Common myeloid progenitor, CD34-positive (primary cell): ENCODE data around the gene FMNL2.

Source experiments
- CTCF ChIA-PET: fragments of 350-600 bp; sonication (Branson Sonifier 250); formaldehyde crosslinking; loops from one replicate; lab custom pipeline; 2021; ENCODE audit warnings: antibody characterized with exemption; lab: Charles Lee
- POLR2A ChIA-PET: fragments of 350-600 bp; sonication (Branson Sonifier 250); formaldehyde crosslinking; loops from one replicate; lab custom pipeline; 2021; ENCODE audit warnings: antibody characterized with exemption; lab: Charles Lee
- DNase-seq, 3 donors: peaks; one replicate each; pipeline versions ENCODE4 v3.0.0 to v3.0.0-alpha.2; 2013
- H3K27ac ChIP-seq, 2 experiments: 1 replicate in 1 of 2; 2 replicates in 1 of 2; pipeline ENCODE4 v1.7.0; 2013; ENCODE audit warnings: inconsistent platforms in 2 of 2, low read length in 2 of 2, mild to moderate bottlenecking in 2 of 2, low read depth in 1 of 2, moderate library complexity in 1 of 2; ENCODE audit not compliant: severe bottlenecking in 2 of 2, insufficient read depth in 1 of 2, poor library complexity in 1 of 2
- H3K27me3 ChIP-seq, 5 experiments: replicated peaks in 2 of 5; 1 replicate in 3 of 5; 2 replicates in 2 of 5; pipeline versions ENCODE4 v1.6.1 to v1.7.0; 2013; ENCODE audit warnings: low read length in 4 of 5, mild to moderate bottlenecking in 2 of 5, moderate library complexity in 2 of 5, inconsistent platforms in 1 of 5; ENCODE audit not compliant: insufficient read depth in 5 of 5, control insufficient read depth in 4 of 5
- H3K36me3 ChIP-seq, 4 experiments: 1 replicate in 2 of 4; 2 replicates in 2 of 4; pipeline versions ENCODE4 v1.6.1 to v1.7.0; 2013; ENCODE audit warnings: low read length in 3 of 4, control low read depth in 1 of 4, mild to moderate bottlenecking in 1 of 4; ENCODE audit not compliant: control insufficient read depth in 4 of 4, insufficient read depth in 4 of 4
- H3K4me1 ChIP-seq, 4 experiments: 1 replicate in 3 of 4; 2 replicates in 1 of 4; pipeline versions ENCODE4 v1.6.1 to v1.7.1; 2013; ENCODE audit warnings: low read length in 3 of 4, mild to moderate bottlenecking in 3 of 4, control low read depth in 1 of 4, inconsistent platforms in 1 of 4, moderate library complexity in 1 of 4; ENCODE audit not compliant: control insufficient read depth in 4 of 4, insufficient read depth in 4 of 4; ENCODE audit errors: control extremely low read depth in 1 of 4
- H3K4me3 ChIP-seq, 7 experiments: 1 replicate in 4 of 7; 2 replicates in 3 of 7; pipeline versions ENCODE4 v1.5.1 to v1.7.0; 2013; ENCODE audit warnings: mild to moderate bottlenecking in 7 of 7, low read length in 6 of 7, moderate library complexity in 6 of 7, inconsistent platforms in 2 of 7, low read depth in 2 of 7, control low read depth in 1 of 7; ENCODE audit not compliant: insufficient read depth in 4 of 7, control insufficient read depth in 1 of 7; ENCODE audit errors: extremely low read depth in 1 of 7
- H3K9me3 ChIP-seq, 5 experiments: 1 replicate in 4 of 5; 2 replicates in 1 of 5; pipeline versions ENCODE4 v1.6.1 to v1.7.1; 2013; ENCODE audit warnings: low read length in 4 of 5, mild to moderate bottlenecking in 2 of 5, inconsistent platforms in 1 of 5, low read depth in 1 of 5, moderate library complexity in 1 of 5; ENCODE audit not compliant: control insufficient read depth in 4 of 5, insufficient read depth in 2 of 5; ENCODE audit errors: control extremely low read depth in 1 of 5
- WGBS: methylation state at CpG from one replicate; pipeline ENCODE4 v1.1.5; 2013; ENCODE audit not compliant: insufficient coverage; 5-methylcytosine and 5-hydroxymethylcytosine counted together

Gene FMNL2

GRCh38 chr2:152391318-152391717 lies 56.3 kb downstream of the FMNL2 start:
- H3K36me3 ChIP-seq: no peaks in the 10 kb centered on the region
- ChIA-PET CTCF (no interaction called here), POLR2A (no interaction called here)
- peaks cover 0 to 1% (median 0%) of the 10 kb centered on the region in 5 experiments for H3K9me3 ChIP-seq
- H3K27me3 ChIP-seq: no peaks in the 10 kb centered on the region
- no peak overlapping the region for H3K4me3 ChIP-seq
- H3K4me1 ChIP-seq: no peaks in the 10 kb centered on the region
- 100% methylated on average over 1 of the region's 2 CpGs for WGBS
- H3K27ac ChIP-seq: no peak overlapping the region
- no peak for DNase-seq

- H3K4me1 ChIP-seq: no peaks in the 10 kb centered on the region
- ChIA-PET POLR2A (no interaction called here), CTCF (interaction anchor here (2.4 kb wide), 1 partner anchor 12 kb away, joined by 6 read pairs; no protein-coding TSS in a partner anchor)
- no peaks in the 10 kb centered on the region for H3K36me3 ChIP-seq
- no peak for DNase-seq
- no peak overlapping the region for H3K27ac ChIP-seq
- peaks cover 0 to 1% (median 0%) of the 10 kb centered on the region in 5 experiments for H3K9me3 ChIP-seq
- 100% methylated on average over 1 of the region's 1 CpG for WGBS
- H3K4me3 ChIP-seq: no peak overlapping the region
- H3K27me3 ChIP-seq: no peaks in the 10 kb centered on the region
These were observed 58.4 kb downstream of the FMNL2 start for GRCh38 chr2:152393377-152393776.

- DNase-seq: no peak
- H3K36me3 ChIP-seq: no peaks in the 10 kb centered on the region
- no peaks in the 10 kb centered on the region for H3K27me3 ChIP-seq
- H3K27ac ChIP-seq: no peak overlapping the region
- no peaks in the 10 kb centered on the region for H3K9me3 ChIP-seq
- ChIA-PET CTCF (interaction anchor here (1.2 to 2.4 kb wide), 2 partner anchors 8 to 11 kb away, joined by 3 to 6 read pairs; no protein-coding TSS in a partner anchor), POLR2A (no interaction called here)
- no peaks in the 10 kb centered on the region for H3K4me1 ChIP-seq
- H3K4me3 ChIP-seq: no peak overlapping the region
These were observed 59.4 kb downstream of the FMNL2 start for GRCh38 chr2:152394326-152394725.

- H3K36me3 ChIP-seq: no peaks in the 10 kb centered on the region
- no peaks in the 10 kb centered on the region for H3K9me3 ChIP-seq
- DNase-seq: no peak
- H3K27ac ChIP-seq: no peak overlapping the region
- ChIA-PET POLR2A (no interaction called here), CTCF (interaction anchor here (1.2 to 2.4 kb wide), 2 partner anchors 9 to 10 kb away, joined by 3 to 6 read pairs; no protein-coding TSS in a partner anchor)
- WGBS: no CpG with 5 or more reads among the region's 2 CpGs
- no peaks in the 10 kb centered on the region for H3K4me1 ChIP-seq
- no peak overlapping the region for H3K4me3 ChIP-seq
- H3K27me3 ChIP-seq: no peaks in the 10 kb centered on the region
These were observed 60.1 kb downstream of the FMNL2 start for GRCh38 chr2:152395103-152395502.

- ChIA-PET POLR2A (no interaction called here), CTCF (interaction anchor here (1.2 to 2.4 kb wide), 2 partner anchors 10 kb away, joined by 3 to 6 read pairs; no protein-coding TSS in a partner anchor)
- H3K36me3 ChIP-seq: no peaks in the 10 kb centered on the region
- no peaks in the 10 kb centered on the region for H3K4me1 ChIP-seq
- no peak overlapping the region for H3K4me3 ChIP-seq
- no peaks in the 10 kb centered on the region for H3K9me3 ChIP-seq
- H3K27me3 ChIP-seq: no peaks in the 10 kb centered on the region
- DNase-seq: no peak
- WGBS: no CpG with 5 or more reads among the region's 6 CpGs
- H3K27ac ChIP-seq: no peak overlapping the region
These were observed 60.6 kb downstream of the FMNL2 start for GRCh38 chr2:152395572-152395971.

- Histone ChIP-seq H3K9me3 (no peaks in the 10 kb centered on the region), H3K4me3 (no peak overlapping the region), H3K36me3 (no peaks in the 10 kb centered on the region), H3K27ac (no peak overlapping the region), H3K27me3 (no peaks in the 10 kb centered on the region), H3K4me1 (peaks cover 0 to 2% (median 0%) of the 10 kb centered on the region in 4 experiments)
- 90% methylated on average over 2 of the region's 4 CpGs for WGBS
- ChIA-PET POLR2A (no interaction called here), CTCF (no interaction called here)
- DNase-seq: no peak
These were observed 61.1 kb downstream of the FMNL2 start for GRCh38 chr2:152396051-152396511.

GRCh38 chr2:152396763-152397162 lies 61.8 kb downstream of the FMNL2 start:
- Histone ChIP-seq H3K27me3 (no peaks in the 10 kb centered on the region), H3K9me3 (no peaks in the 10 kb centered on the region), H3K36me3 (no peaks in the 10 kb centered on the region), H3K4me1 (peaks cover 0 to 2% (median 0%) of the 10 kb centered on the region in 4 experiments), H3K27ac (no peak overlapping the region), H3K4me3 (no peak overlapping the region)
- no peak for DNase-seq
- WGBS: 80% methylated on average over 1 of the region's 2 CpGs
- POLR2A ChIA-PET: no interaction called here
- CTCF ChIA-PET: no interaction called here
